Effector CD4-positive, alpha-beta T cell (primary cell): ENCODE results near the gene PARVA.

ENCODE experiments used
- DNase-seq: peaks from one replicate; pipeline ENCODE4 v3.0.0-alpha.2; 2020

The PARVA gene

GRCh38 chr11:12460466-12460865, 83.1 kb downstream of the PARVA start:
- DNase-seq: no peak

- DNase-seq: no peak
Observed at GRCh38 chr11:12461516-12461915, 84.1 kb downstream of the PARVA start.

GRCh38 chr11:12464303-12464702, 86.9 kb downstream of the PARVA start:
- no peak for DNase-seq

- no peak for DNase-seq
Observed at GRCh38 chr11:12465332-12465731, 88.0 kb downstream of the PARVA start.

GRCh38 chr11:12467610-12468009, 90.2 kb downstream of the PARVA start:
- DNase-seq: no peak

GRCh38 chr11:12469451-12469850, 92.1 kb downstream of the PARVA start:
- DNase-seq: no peak

GRCh38 chr11:12470236-12470635, 92.9 kb downstream of the PARVA start:
- no peak for DNase-seq

GRCh38 chr11:12472401-12473005, 95.1 kb downstream of the PARVA start:
- DNase-seq: no peak

GRCh38 chr11:12473381-12473780, 96.0 kb downstream of the PARVA start:
- no peak for DNase-seq

- no peak for DNase-seq
Observed at GRCh38 chr11:12474871-12475270, 97.5 kb downstream of the PARVA start.

- no peak for DNase-seq
Observed at GRCh38 chr11:12478743-12479142, 101.4 kb downstream of the PARVA start.

- DNase-seq: no peak
Observed at GRCh38 chr11:12480401-12480800, 103.0 kb downstream of the PARVA start.

- DNase-seq: no peak
Observed at GRCh38 chr11:12482839-12483238, 105.5 kb downstream of the PARVA start.

- no peak for DNase-seq
Observed at GRCh38 chr11:12483604-12484003, 106.2 kb downstream of the PARVA start.

- no peak for DNase-seq
Observed at GRCh38 chr11:12485328-12485727, 108.0 kb downstream of the PARVA start.

GRCh38 chr11:12489246-12489772, 111.9 kb downstream of the PARVA start:
- DNase-seq: no peak

GRCh38 chr11:12494699-12495098, 117.3 kb downstream of the PARVA start:
- no peak for DNase-seq

- DNase-seq: no peak
Observed at GRCh38 chr11:12496181-12497025, 119.0 kb downstream of the PARVA start.

- no peak for DNase-seq
Observed at GRCh38 chr11:12497431-12497830, 120.1 kb downstream of the PARVA start.

GRCh38 chr11:12499071-12499470, 121.7 kb downstream of the PARVA start:
- DNase-seq: no peak

GRCh38 chr11:12502046-12502445, 124.7 kb downstream of the PARVA start:
- no peak for DNase-seq

- DNase-seq: no peak
Observed at GRCh38 chr11:12503039-12503484, 125.7 kb downstream of the PARVA start.

- DNase-seq: no peak
Observed at GRCh38 chr11:12503886-12504285, 126.5 kb downstream of the PARVA start.

GRCh38 chr11:12505183-12505582, 127.8 kb downstream of the PARVA start:
- no peak for DNase-seq
